AG04450 (cell line): Measurements from ENCODE around the gene CRADD. TPM values are rescaled to one million over a fixed set of nuclear protein-coding genes. Genes with fewer than 3 reads are reported as not detected.

ENCODE experiments used
- CTCF ChIA-PET: fragments of 300-600, 350-600 bp; formaldehyde crosslinking; extraction: SDS; loops from one replicate; lab custom pipeline; 2022; ENCODE audit warnings: antibody characterized with exemption, inconsistent platforms; lab: Charles Lee
- POLR2A ChIA-PET: fragments of 350-600 bp; formaldehyde crosslinking; extraction: SDS; loops from one replicate; lab custom pipeline; 2021; ENCODE audit warnings: antibody characterized with exemption, inconsistent platforms; lab: Yijun Ruan, JAX
- DNase-seq: peaks from one replicate; pipeline ENCODE4 v3.0.0-alpha.2; 2011; ENCODE audit warnings: low read depth, low spot score
- H3K27ac ChIP-seq: one replicate; pipeline ENCODE4 v1.5.1; 2012; ENCODE audit warnings: low read depth, low read length, control low read depth
- H3K27me3 ChIP-seq: one replicate; pipeline ENCODE4 v1.6.0; 2012; ENCODE audit warnings: low read length; ENCODE audit not compliant: control insufficient read depth, insufficient read depth
- H3K4me3 ChIP-seq: 2 replicates; pipeline ENCODE4 v1.5.1; 2011; ENCODE audit warnings: mild to moderate bottlenecking, low read depth, low read length, control low read depth
- H3K9me3 ChIP-seq: 2 replicates; pipeline ENCODE4 v1.5.1; 2012; ENCODE audit warnings: low read length; ENCODE audit not compliant: control insufficient read depth, insufficient read depth
- polyA plus RNA-seq: library from polyadenylated mRNA; depleted of rRNA; stranded (reverse); fragments of >200 nt; gene quantifications from 2 replicates; pipeline ENCODE4 v1.2.3, GENCODE V29; 2011
- TF ChIP-seq, protein P1 (sequence below): IDR thresholded peaks from 2 replicates; pipeline ENCODE4 v1.5.1; 2011; ENCODE audit warnings: low read depth, low read length, control low read depth, inconsistent platforms

CRADD gene
- polyA plus RNA-seq, 1 experiment, result 8.8 TPM

DNA sequence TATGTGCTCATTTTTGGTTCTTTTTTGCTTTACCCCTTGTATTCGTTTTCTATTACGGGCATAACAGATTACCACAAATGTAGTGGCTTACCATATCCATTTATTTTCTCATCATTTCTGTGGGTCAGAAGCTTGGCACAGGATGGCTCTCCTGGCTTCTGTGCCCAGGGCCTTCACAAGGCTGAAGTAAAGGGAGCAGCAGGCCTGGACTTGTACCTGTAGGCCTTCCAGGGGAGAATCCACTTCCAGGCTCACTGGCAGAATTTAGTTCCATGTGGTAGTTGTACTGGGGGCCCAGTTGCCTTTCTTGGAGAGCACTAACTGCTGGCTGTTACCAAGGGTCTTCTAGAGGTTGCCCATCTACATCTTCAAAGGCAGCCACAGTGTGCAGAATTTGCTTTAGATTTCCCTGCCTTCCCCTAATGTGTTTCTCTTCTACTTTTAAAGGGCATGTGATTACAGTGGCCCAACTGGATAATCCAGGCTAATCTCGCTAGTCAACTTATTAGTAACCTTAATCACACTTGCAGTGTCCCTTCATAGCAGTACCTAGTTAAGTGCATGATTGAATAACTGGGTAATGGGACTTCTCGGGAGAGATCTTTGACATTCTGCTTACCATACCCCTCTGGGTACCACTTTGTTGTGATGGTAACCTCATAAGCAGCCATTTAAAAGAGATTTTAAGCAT lies 67.0 kb downstream of the CRADD start:
- H3K9me3 ChIP-seq, result no peaks in the 10 kb centered on the region
- no peak overlapping the region for H3K4me3 ChIP-seq
- no peak overlapping the region for H3K27ac ChIP-seq
- ChIA-PET CTCF (no interaction called here), POLR2A (no interaction called here)
- no peaks in the 10 kb centered on the region for H3K27me3 ChIP-seq
- TF ChIP-seq, protein P1, sequence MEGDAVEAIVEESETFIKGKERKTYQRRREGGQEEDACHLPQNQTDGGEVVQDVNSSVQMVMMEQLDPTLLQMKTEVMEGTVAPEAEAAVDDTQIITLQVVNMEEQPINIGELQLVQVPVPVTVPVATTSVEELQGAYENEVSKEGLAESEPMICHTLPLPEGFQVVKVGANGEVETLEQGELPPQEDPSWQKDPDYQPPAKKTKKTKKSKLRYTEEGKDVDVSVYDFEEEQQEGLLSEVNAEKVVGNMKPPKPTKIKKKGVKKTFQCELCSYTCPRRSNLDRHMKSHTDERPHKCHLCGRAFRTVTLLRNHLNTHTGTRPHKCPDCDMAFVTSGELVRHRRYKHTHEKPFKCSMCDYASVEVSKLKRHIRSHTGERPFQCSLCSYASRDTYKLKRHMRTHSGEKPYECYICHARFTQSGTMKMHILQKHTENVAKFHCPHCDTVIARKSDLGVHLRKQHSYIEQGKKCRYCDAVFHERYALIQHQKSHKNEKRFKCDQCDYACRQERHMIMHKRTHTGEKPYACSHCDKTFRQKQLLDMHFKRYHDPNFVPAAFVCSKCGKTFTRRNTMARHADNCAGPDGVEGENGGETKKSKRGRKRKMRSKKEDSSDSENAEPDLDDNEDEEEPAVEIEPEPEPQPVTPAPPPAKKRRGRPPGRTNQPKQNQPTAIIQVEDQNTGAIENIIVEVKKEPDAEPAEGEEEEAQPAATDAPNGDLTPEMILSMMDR, result no peak
- no peak for DNase-seq

GRCh38 chr12:93745286-93745685 lies 68.1 kb downstream of the CRADD start:
- no peak for DNase-seq
- Histone ChIP-seq H3K27ac (no peak overlapping the region), H3K4me3 (no peak overlapping the region), H3K9me3 (no peaks in the 10 kb centered on the region), H3K27me3 (no peaks in the 10 kb centered on the region)
- TF ChIP-seq, protein P1, result no peak
- ChIA-PET CTCF (interaction anchor here (0.5 to 1.2 kb wide), 3 partner anchors 295 to 357 kb away, joined by 3 read pairs; no protein-coding TSS in a partner anchor), POLR2A (no interaction called here)

DNA sequence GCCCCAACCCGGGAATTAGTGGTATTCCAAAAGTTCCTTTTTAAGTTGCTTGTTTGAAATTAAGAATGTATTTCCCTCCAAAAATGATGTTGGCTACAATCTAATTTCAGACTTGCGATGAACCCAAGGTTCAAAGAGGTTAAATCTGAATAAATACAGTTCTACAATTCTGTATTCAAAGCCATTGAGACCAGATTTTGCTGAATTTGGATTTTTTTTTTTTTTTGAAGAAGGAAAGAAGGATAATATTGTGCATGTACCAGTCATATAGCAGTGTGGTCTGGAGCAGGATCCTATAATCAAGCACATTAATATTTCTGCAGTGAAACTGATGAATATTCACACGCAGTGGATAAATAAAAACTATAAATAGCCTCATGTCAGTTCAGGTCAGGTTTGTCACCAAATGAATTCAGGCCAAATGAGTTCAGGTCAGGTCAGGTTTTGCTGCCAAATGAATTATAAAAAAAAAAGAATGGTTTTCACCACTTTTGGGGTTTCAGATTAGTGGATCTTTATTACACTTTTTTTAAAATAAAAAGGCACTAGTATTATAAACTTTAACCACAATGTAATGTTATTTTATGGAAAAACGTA lies 69.5 kb downstream of the CRADD start:
- DNase-seq, result no peak
- TF ChIP-seq, protein P1, result no peak
- H3K4me3 ChIP-seq, result no peak overlapping the region
- no peaks in the 10 kb centered on the region for H3K9me3 ChIP-seq
- ChIA-PET CTCF (interaction anchor here (1.0 to 1.2 kb wide), 2 partner anchors 355 kb away, joined by 3 read pairs; no protein-coding TSS in a partner anchor), POLR2A (no interaction called here)
- H3K27me3 ChIP-seq, result no peaks in the 10 kb centered on the region
- no peak overlapping the region for H3K27ac ChIP-seq

DNA sequence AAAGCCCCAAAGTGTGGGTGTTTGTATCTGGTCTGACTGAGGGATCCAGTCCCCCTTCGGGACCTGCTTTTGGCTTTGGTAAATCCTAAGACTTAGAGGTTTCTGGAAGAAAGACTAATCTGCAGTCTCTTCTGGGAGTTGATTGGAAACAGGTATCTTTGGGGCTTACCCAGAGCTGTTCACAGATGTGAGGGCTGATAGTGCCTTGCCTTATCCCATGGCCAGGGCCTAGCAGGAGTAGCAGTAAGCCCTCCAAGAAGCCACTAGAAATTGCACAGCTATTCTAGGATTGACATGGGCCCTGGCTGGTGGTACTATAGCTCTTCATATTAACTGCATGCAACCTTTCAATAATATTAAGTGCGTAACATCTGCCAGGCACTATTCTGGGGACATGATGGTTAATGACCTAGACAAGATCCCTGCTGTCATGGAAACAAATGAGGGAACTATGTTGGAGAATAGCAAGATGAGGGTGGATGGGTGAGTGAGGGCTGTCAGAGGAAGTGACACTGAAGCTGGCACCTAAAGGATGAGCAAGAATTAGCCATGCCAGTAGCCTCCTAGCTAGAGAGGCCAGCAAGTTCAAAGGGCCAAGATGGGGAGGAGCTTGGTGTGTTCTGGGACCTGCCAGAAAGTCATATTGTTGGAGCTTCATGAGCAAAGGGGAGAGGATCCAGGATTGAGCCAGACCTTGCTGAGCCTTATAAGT lies 71.7 kb downstream of the CRADD start:
- POLR2A ChIA-PET, result no interaction called here
- CTCF ChIA-PET, result interaction anchor here (1.1 to 2.7 kb wide), 2 partner anchors 327 to 353 kb away, joined by 4 to 13 read pairs; no protein-coding TSS in a partner anchor
- H3K9me3 ChIP-seq, result peaks cover 12% of the 10 kb centered on the region
- TF ChIP-seq, protein P1, result no peak
- H3K4me3 ChIP-seq, result no peak overlapping the region
- H3K27ac ChIP-seq, result no peak overlapping the region
- no peak for DNase-seq
- H3K27me3 ChIP-seq, result no peaks in the 10 kb centered on the region
